IgD-negative memory B cell (primary cell): ENCODE measurements around the gene FBXO24. TPM values are rescaled to one million over a fixed set of nuclear protein-coding genes. Genes with fewer than 3 reads are reported as not detected.

Experiments
- H3K27ac Mint-ChIP-seq, 3 donors: one replicate each; pipeline ENCODE4 v1.8.0; 2020 to 2022; ENCODE audit warnings: mild to moderate bottlenecking in 3 of 3, mixed read lengths in 3 of 3, moderate library complexity in 1 of 3
- H3K27me3 Mint-ChIP-seq: one replicate; pipeline ENCODE4 v1.8.0; 2021; ENCODE audit warnings: mixed read lengths
- H3K36me3 Mint-ChIP-seq: one replicate; pipeline ENCODE4 v1.8.0; 2020; ENCODE audit warnings: mild to moderate bottlenecking, mixed read lengths
- H3K4me1 Mint-ChIP-seq, 3 donors: one replicate each; pipeline ENCODE4 v1.8.0; 2020 to 2022; ENCODE audit warnings: mixed read lengths in 3 of 3, mild to moderate bottlenecking in 1 of 3
- H3K4me3 Mint-ChIP-seq, 4 donors: one replicate each; pipeline ENCODE4 v1.8.0; 2020 to 2022; ENCODE audit warnings: mild to moderate bottlenecking in 4 of 4, mixed read lengths in 4 of 4, moderate library complexity in 3 of 4
- H3K9me3 Mint-ChIP-seq, 3 donors: one replicate each; pipeline ENCODE4 v1.8.0; 2020 to 2021; ENCODE audit warnings: mixed read lengths in 3 of 3, mild to moderate bottlenecking in 1 of 3
- polyA plus RNA-seq: library from polyadenylated mRNA; unstranded; fragments of 300-500 nt; fragmentation: Illumina TruSeq; gene quantifications from one replicate; pipeline ENCODE4 v1.2.3, GENCODE V29; 2021

FBXO24 gene
- polyA plus RNA-seq, 1 donor from 2014 or later = 0.36 TPM

- peaks cover 4 to 12% (median 6%) of the 10 kb centered on the region in 3 donors for H3K4me1 Mint-ChIP-seq
- no peaks in the 10 kb centered on the region for H3K9me3 Mint-ChIP-seq
- H3K27ac Mint-ChIP-seq = peak overlapping the region in 2 of 3 donors; percentile 67 to 68
- H3K36me3 Mint-ChIP-seq = no peaks in the 10 kb centered on the region
- H3K27me3 Mint-ChIP-seq = no peaks in the 10 kb centered on the region
- H3K4me3 Mint-ChIP-seq = peak overlapping the region; percentile 82 to 95 (median 93)
Measured at GRCh38 chr7:100604976-100605911, 19.1 kb downstream of the FBXO24 start.

GRCh38 chr7:100606313-100606712 is 20.2 kb downstream of the FBXO24 start:
- Mint-ChIP-seq H3K4me1 (peaks cover 4 to 12% (median 6%) of the 10 kb centered on the region in 3 donors), H3K27ac (peak overlapping the region in 2 of 3 donors; percentile 67 to 68), H3K9me3 (no peaks in the 10 kb centered on the region), H3K4me3 (peak overlapping the region in 3 of 4 donors; percentile 30 to 93 (median 82)), H3K27me3 (no peaks in the 10 kb centered on the region), H3K36me3 (no peaks in the 10 kb centered on the region)

GRCh38 chr7:100607111-100607510 is 21.0 kb downstream of the FBXO24 start:
- H3K36me3 Mint-ChIP-seq = no peaks in the 10 kb centered on the region
- peak overlapping the region in 3 of 4 donors; percentile 51 to 93 (median 77) for H3K4me3 Mint-ChIP-seq
- no peaks in the 10 kb centered on the region for H3K9me3 Mint-ChIP-seq
- H3K27ac Mint-ChIP-seq = peak overlapping the region in 1 of 3 donors; percentile 48
- peaks cover 8 to 14% (median 10%) of the 10 kb centered on the region in 3 donors for H3K4me1 Mint-ChIP-seq
- H3K27me3 Mint-ChIP-seq = no peaks in the 10 kb centered on the region

- Mint-ChIP-seq H3K4me1 (peaks cover 10 to 16% (median 13%) of the 10 kb centered on the region in 3 donors), H3K9me3 (no peaks in the 10 kb centered on the region), H3K27ac (peak overlapping the region in 1 of 3 donors; percentile 43)
Measured at GRCh38 chr7:100609958-100610357, 23.8 kb downstream of the FBXO24 start.

GRCh38 chr7:100611983-100612729 is 26.0 kb downstream of the FBXO24 start, which contains the start of gene MOSPD3:
Gene MOSPD3, plus strand, starts transcription at chr7:100612540. Its CDS starts 252 bp downstream, at chr7:100612792.
- H3K36me3 Mint-ChIP-seq = peaks cover 2% of the 10 kb centered on the region
- H3K27ac Mint-ChIP-seq = peak within 1 kb of the TSS; percentile 90 to 100 (median 93)
- peak within 1 kb of the TSS; percentile 94 to 100 (median 98) for H3K4me3 Mint-ChIP-seq
- peaks cover 6 to 13% (median 10%) of the 10 kb centered on the region in 3 donors for H3K4me1 Mint-ChIP-seq
- H3K9me3 Mint-ChIP-seq = no peaks in the 10 kb centered on the region
- H3K27me3 Mint-ChIP-seq = no peaks in the 10 kb centered on the region

More at GRCh38 chr7:100609958-100610357, 23.8 kb downstream of the FBXO24 start:
- peak overlapping the region in 3 of 4 donors; percentile 12 to 77 (median 46) for H3K4me3 Mint-ChIP-seq
- H3K36me3 Mint-ChIP-seq = no peaks in the 10 kb centered on the region
- H3K27me3 Mint-ChIP-seq = no peaks in the 10 kb centered on the region

GRCh38 chr7:100612730-100613390 is 26.7 kb downstream of the FBXO24 start:
- Mint-ChIP-seq H3K4me3 (peak overlapping the region; percentile 88 to 98 (median 92)), H3K9me3 (no peaks in the 10 kb centered on the region), H3K27ac (peak overlapping the region in 1 of 3 donors; percentile 93), H3K36me3 (peaks cover 5% of the 10 kb centered on the region), H3K4me1 (peaks cover 4 to 13% (median 10%) of the 10 kb centered on the region in 3 donors), H3K27me3 (no peaks in the 10 kb centered on the region)

- no peaks in the 10 kb centered on the region for H3K9me3 Mint-ChIP-seq
- H3K27ac Mint-ChIP-seq = no peak overlapping the region
- no peaks in the 10 kb centered on the region for H3K27me3 Mint-ChIP-seq
- H3K4me3 Mint-ChIP-seq = peak overlapping the region; percentile 73 to 90 (median 82)
- peaks cover 5% of the 10 kb centered on the region for H3K36me3 Mint-ChIP-seq
- H3K4me1 Mint-ChIP-seq = peaks cover 4 to 13% (median 10%) of the 10 kb centered on the region in 3 donors
Measured at GRCh38 chr7:100613412-100614175, 27.5 kb downstream of the FBXO24 start.

GRCh38 chr7:100614308-100614861 is 28.3 kb downstream of the FBXO24 start:
- Mint-ChIP-seq H3K4me1 (peaks cover 4 to 13% (median 10%) of the 10 kb centered on the region in 3 donors), H3K36me3 (peaks cover 5% of the 10 kb centered on the region), H3K27me3 (no peaks in the 10 kb centered on the region), H3K4me3 (peak overlapping the region in 2 of 4 donors; percentile 51 to 73), H3K9me3 (no peaks in the 10 kb centered on the region), H3K27ac (no peak overlapping the region)

GRCh38 chr7:100620239-100620638 is 34.1 kb downstream of the FBXO24 start:
- H3K9me3 Mint-ChIP-seq = no peaks in the 10 kb centered on the region
- no peak overlapping the region for H3K4me3 Mint-ChIP-seq
- no peak overlapping the region for H3K27ac Mint-ChIP-seq
- H3K27me3 Mint-ChIP-seq = no peaks in the 10 kb centered on the region
- H3K4me1 Mint-ChIP-seq = no peaks in the 10 kb centered on the region
- peaks cover 11% of the 10 kb centered on the region for H3K36me3 Mint-ChIP-seq

- Mint-ChIP-seq H3K36me3 (peaks cover 11% of the 10 kb centered on the region), H3K9me3 (no peaks in the 10 kb centered on the region), H3K4me3 (no peak overlapping the region), H3K27ac (no peak overlapping the region), H3K27me3 (no peaks in the 10 kb centered on the region), H3K4me1 (peaks cover 0 to under 1% (median 0%) of the 10 kb centered on the region in 3 donors)
Measured at GRCh38 chr7:100620804-100621203, 34.7 kb downstream of the FBXO24 start.

- Mint-ChIP-seq H3K27ac (peak overlapping the region in 1 of 3 donors; percentile 47), H3K9me3 (no peaks in the 10 kb centered on the region), H3K4me1 (peaks cover 0 to 3% (median 2%) of the 10 kb centered on the region in 3 donors), H3K4me3 (no peak overlapping the region), H3K36me3 (peaks cover 9% of the 10 kb centered on the region), H3K27me3 (no peaks in the 10 kb centered on the region)
Measured at GRCh38 chr7:100621554-100621953, 35.4 kb downstream of the FBXO24 start.

GRCh38 chr7:100623951-100624824 is 38.1 kb downstream of the FBXO24 start:
- H3K36me3 Mint-ChIP-seq = peaks cover 7% of the 10 kb centered on the region
- H3K27ac Mint-ChIP-seq = no peak overlapping the region
- peaks cover 0 to 3% (median 2%) of the 10 kb centered on the region in 3 donors for H3K4me1 Mint-ChIP-seq
- no peaks in the 10 kb centered on the region for H3K9me3 Mint-ChIP-seq
- H3K27me3 Mint-ChIP-seq = no peaks in the 10 kb centered on the region
- H3K4me3 Mint-ChIP-seq = peak overlapping the region in 2 of 4 donors; percentile 18 to 29

GRCh38 chr7:100626055-100626454 is 39.9 kb downstream of the FBXO24 start:
- Mint-ChIP-seq H3K27ac (no peak overlapping the region), H3K4me3 (peak overlapping the region in 3 of 4 donors; percentile 67 to 90 (median 69)), H3K27me3 (no peaks in the 10 kb centered on the region), H3K9me3 (no peaks in the 10 kb centered on the region), H3K36me3 (peaks cover 7% of the 10 kb centered on the region), H3K4me1 (peaks cover 3 to 6% (median 4%) of the 10 kb centered on the region in 3 donors)
